IMR-90 (cell line): ENCODE measurements around the gene GALNT14. TPM values are rescaled to one million over a fixed set of nuclear protein-coding genes. Genes with fewer than 3 reads are reported as not detected.

Source experiments
- ATAC-seq: fragments of 200-7000 bp; cut with Tn5 transposase; 2 replicates; pipeline ENCODE4 v1.9.1; 2020; ENCODE audit warnings: low read depth, mild to moderate bottlenecking, moderate library complexity
- BruUV-seq: library from RNA; stranded (reverse); fragments of 400-500 nt; replicated peaks from 2 replicates; lab custom pipeline; 2021; lab: Mats Ljungman, UMichigan
- CTCF ChIA-PET: fragments of 300-600 bp; formaldehyde crosslinking; extraction: SDS; loops from one replicate; lab custom pipeline; 2021; ENCODE audit warnings: antibody characterized with exemption; lab: Yijun Ruan, JAX
- POLR2A ChIA-PET: fragments of 300-600 bp; sonication (Branson Sonifier 250); formaldehyde crosslinking; loops from one replicate; lab custom pipeline; 2022; ENCODE audit warnings: antibody characterized with exemption; ENCODE audit not compliant: unreplicated experiment; lab: Charles Lee
- DNase-seq: peaks from one replicate; pipeline ENCODE4 v3.0.0; 2013
- H2AFZ ChIP-seq: replicated peaks from 2 replicates; pipeline ENCODE3; 2013; ENCODE audit warnings: low read length, mild to moderate bottlenecking; ENCODE audit not compliant: poor library complexity
- H2AK5ac ChIP-seq: 2 replicates; pipeline ENCODE4 v1.6.1; 2013; ENCODE audit warnings: low read depth, low read length, inconsistent platforms
- H2AK9ac ChIP-seq: replicated peaks from 2 replicates; pipeline ENCODE3; 2013; ENCODE audit warnings: mild to moderate bottlenecking, low read depth, low read length, moderate library complexity; ENCODE audit not compliant: poor library complexity
- H2BK120ac ChIP-seq: 2 replicates; pipeline ENCODE4 v1.6.1; 2013; ENCODE audit warnings: low read depth, low read length, inconsistent platforms
- H2BK15ac ChIP-seq: 3 replicates; pipeline ENCODE4 v1.6.1; 2013; ENCODE audit warnings: low read depth, low read length, inconsistent platforms
- H2BK20ac ChIP-seq: 2 replicates; pipeline ENCODE4 v1.6.1; 2013; ENCODE audit warnings: low read depth, mild to moderate bottlenecking, inconsistent platforms, low read length, moderate library complexity
- H2BK5ac ChIP-seq: 2 replicates; pipeline ENCODE4 v1.6.1; 2013; ENCODE audit warnings: mild to moderate bottlenecking, low read depth, low read length, inconsistent platforms; ENCODE audit not compliant: poor library complexity, severe bottlenecking
- H3K14ac ChIP-seq: replicated peaks from 2 replicates; pipeline ENCODE4 v1.6.1; 2013; ENCODE audit warnings: low read depth, low read length, inconsistent platforms
- H3K18ac ChIP-seq: 2 replicates; pipeline ENCODE4 v1.6.1; 2013; ENCODE audit warnings: low read depth, low read length, control low read depth
- H3K23ac ChIP-seq: 2 replicates; pipeline ENCODE4 v1.6.1; 2013; ENCODE audit warnings: low read depth, low read length, inconsistent platforms
- H3K27ac ChIP-seq: 2 replicates; pipeline ENCODE4 v1.5.1; 2013; ENCODE audit warnings: mild to moderate bottlenecking, control low read depth, low read length; ENCODE audit not compliant: insufficient read depth
- H3K27me3 ChIP-seq: 2 replicates; pipeline ENCODE4 v1.6.1; 2013; ENCODE audit warnings: low read length; ENCODE audit not compliant: control insufficient read depth, insufficient read depth
- H3K36me3 ChIP-seq: 2 replicates; pipeline ENCODE4 v1.6.1; 2013; ENCODE audit warnings: low read length, mixed read lengths; ENCODE audit not compliant: control insufficient read depth, insufficient read depth
- H3K4ac ChIP-seq: 2 replicates; pipeline ENCODE4 v1.6.1; 2013; ENCODE audit warnings: low read depth, low read length, inconsistent platforms
- H3K4me1 ChIP-seq: 2 replicates; pipeline ENCODE4 v1.6.1; 2013; ENCODE audit warnings: low read length, mixed read lengths; ENCODE audit not compliant: control insufficient read depth, insufficient read depth
- H3K4me2 ChIP-seq: 2 replicates; pipeline ENCODE4 v1.6.1; 2013; ENCODE audit warnings: low read depth, mild to moderate bottlenecking, control low read depth, low read length, moderate library complexity
- H3K4me3 ChIP-seq: 2 replicates; pipeline ENCODE4 v1.5.1; 2013; ENCODE audit warnings: low read depth, mild to moderate bottlenecking, control low read depth, low read length, moderate library complexity; ENCODE audit not compliant: insufficient read depth
- H3K56ac ChIP-seq: 2 replicates; pipeline ENCODE4 v1.6.1; 2013; ENCODE audit warnings: low read length, inconsistent platforms; ENCODE audit not compliant: insufficient read depth; ENCODE audit errors: extremely low read depth
- H3K79me1 ChIP-seq, 2 experiments: 2 replicates each; pipeline ENCODE4 v1.6.1; 2013; ENCODE audit warnings: low read length in 2 of 2, inconsistent platforms in 1 of 2, low read depth in 1 of 2
- H3K9ac ChIP-seq: 2 replicates; pipeline ENCODE4 v1.6.1; 2013; ENCODE audit warnings: low read depth, low read length, control low read depth
- H3K9me1 ChIP-seq: 2 replicates; pipeline ENCODE4 v1.6.1; 2013; ENCODE audit warnings: low read length, inconsistent platforms; ENCODE audit not compliant: insufficient read depth
- H3K9me3 ChIP-seq: 2 replicates; pipeline ENCODE4 v1.6.1; 2013; ENCODE audit warnings: low read length; ENCODE audit not compliant: control insufficient read depth, insufficient read depth
- H4K20me1 ChIP-seq: 2 replicates; pipeline ENCODE4 v1.6.1; 2013; ENCODE audit warnings: low read length, inconsistent platforms; ENCODE audit not compliant: insufficient read depth
- H4K5ac ChIP-seq: 2 replicates; pipeline ENCODE4 v1.6.1; 2013; ENCODE audit warnings: mild to moderate bottlenecking, low read depth, low read length, control low read depth
- H4K8ac ChIP-seq, 2 experiments: 2 replicates each; pipeline ENCODE4 v1.6.1; 2013; ENCODE audit warnings: low read depth in 2 of 2, low read length in 2 of 2, control low read depth in 1 of 2, inconsistent platforms in 1 of 2
- H4K91ac ChIP-seq: 2 replicates; pipeline ENCODE4 v1.6.1; 2013; ENCODE audit warnings: low read depth, low read length, inconsistent platforms; ENCODE audit not compliant: insufficient read depth
- BHLHE40 ChIP-seq: fragments of 150-350 bp; IDR thresholded peaks from 2 replicates; pipeline ENCODE4 v1.6.1; 2016; ENCODE audit warnings: mild to moderate bottlenecking, low read depth, low read length
- CEBPB ChIP-seq: IDR thresholded peaks from 2 replicates; pipeline ENCODE4 v1.6.1; 2012; ENCODE audit warnings: low read depth, low read length, improper control_type of control experiment
- CHD1 ChIP-seq: IDR thresholded peaks from 2 replicates; pipeline ENCODE4 v1.6.1; 2012; ENCODE audit warnings: low read depth, low read length, improper control_type of control experiment
- FOS ChIP-seq: fragments of 150-350 bp; IDR thresholded peaks from 2 replicates; pipeline ENCODE4 v1.6.1; 2016; ENCODE audit warnings: low read depth, low read length
- MAFK ChIP-seq: IDR thresholded peaks from 2 replicates; pipeline ENCODE4 v1.6.1; 2012; ENCODE audit warnings: low read depth, low read length, improper control_type of control experiment
- MAZ ChIP-seq: IDR thresholded peaks from 2 replicates; pipeline ENCODE4 v1.6.1; 2012; ENCODE audit warnings: low read depth, mild to moderate bottlenecking, low read length, improper control_type of control experiment, moderate library complexity, borderline replicate concordance
- MXI1 ChIP-seq: IDR thresholded peaks from 2 replicates; pipeline ENCODE4 v1.6.1; 2012; ENCODE audit warnings: low read depth, mild to moderate bottlenecking, low read length, moderate library complexity, borderline replicate concordance
- NFE2L2 ChIP-seq: fragments of 150-350 bp; IDR thresholded peaks from 2 replicates; pipeline ENCODE4 v1.6.1; 2016; ENCODE audit warnings: low read depth, mild to moderate bottlenecking, low read length
- POLR2A ChIP-seq: IDR thresholded peaks from 2 replicates; pipeline ENCODE4 v1.6.1; 2012; ENCODE audit warnings: mild to moderate bottlenecking, low read depth, low read length
- RAD21 ChIP-seq: IDR thresholded peaks from 2 replicates; pipeline ENCODE4 v1.6.1; 2012; ENCODE audit warnings: low read length, improper control_type of control experiment
- RCOR1 ChIP-seq: IDR thresholded peaks from 2 replicates; pipeline ENCODE4 v1.6.1; 2012; ENCODE audit warnings: mild to moderate bottlenecking, low read length, improper control_type of control experiment; ENCODE audit not compliant: insufficient replicate concordance
- RFX5 ChIP-seq: IDR thresholded peaks from 2 replicates; pipeline ENCODE4 v1.8.0; 2012; ENCODE audit warnings: low read depth, mild to moderate bottlenecking, low read length, moderate library complexity
- SMC3 ChIP-seq: fragments of 150-350 bp; IDR thresholded peaks from 2 replicates; pipeline ENCODE4 v1.6.1; 2016; ENCODE audit warnings: low read depth, mild to moderate bottlenecking, antibody characterized with exemption, low read length, moderate library complexity
- WGBS, 2 experiments: methylation state at CpG; one replicate each; pipeline versions ENCODE4 v1.1.5 to v1.1.7; 2013; ENCODE audit warnings: missing lambda C conversion rate in 2 of 2; ENCODE audit not compliant: insufficient read length in 1 of 2; ENCODE audit errors: extremely low coverage in 2 of 2; 5-methylcytosine and 5-hydroxymethylcytosine counted together
- dilution Hi-C: fragments of 300-500 bp; cut with HindIII; formaldehyde crosslinking; loops from one replicate; pipeline ENCODE4 v1.14.3; 2018; ENCODE audit warnings: low sequenced_read_pairs; ENCODE audit not compliant: unreplicated experiment
- in situ Hi-C: fragments of 300-500 bp; cut with MboI; formaldehyde crosslinking; loops from 3 replicates; pipeline ENCODE4 v1.14.3; 2019; ENCODE audit warnings: low sequenced_read_pairs, inconsistent platforms, mixed read lengths
- intact Hi-C: fragments of 100-400 bp; cut with micrococcal nuclease; formaldehyde crosslinking; loops from 2 replicates; pipeline ENCODE4 v1.10.0; 2022
- polyA plus RNA-seq, 3 experiments: library from polyadenylated mRNA; depleted of rRNA; stranded (reverse); fragments of >200 nt; gene quantifications; 2 replicates each; pipeline ENCODE4 v1.2.3, GENCODE V29; 2012; ENCODE audit warnings: low replicate concordance in 1 of 3
- total RNA-seq: library from RNA; depleted of rRNA; stranded (reverse); fragments of >200 nt; gene quantifications from 2 replicates; pipeline ENCODE4 v1.2.3, GENCODE V29; 2012
- TF ChIP-seq, protein P1 (sequence below): conservative IDR thresholded peaks from 2 replicates; pipeline ENCODE4 v1.5.1; 2012; ENCODE audit warnings: mild to moderate bottlenecking, low read depth, low read length, improper control_type of control experiment
- TF ChIP-seq, protein P2 (sequence below): fragments of 150-350 bp; IDR thresholded peaks from 2 replicates; pipeline ENCODE4 v1.6.1; 2017; ENCODE audit warnings: mild to moderate bottlenecking, antibody characterized with exemption, low read length, low read depth
- TF ChIP-seq, protein P3 (sequence below): fragments of 150-350 bp; IDR thresholded peaks from 2 replicates; pipeline ENCODE4 v1.6.1; 2016; ENCODE audit warnings: low read depth, mild to moderate bottlenecking, low read length, moderate library complexity, borderline replicate concordance

GALNT14 gene
- total and polyA plus RNA-seq, 2 of the 4 experiments (the other 2 are of a cell fraction): 0.15 to 0.18 TPM

DNA sequence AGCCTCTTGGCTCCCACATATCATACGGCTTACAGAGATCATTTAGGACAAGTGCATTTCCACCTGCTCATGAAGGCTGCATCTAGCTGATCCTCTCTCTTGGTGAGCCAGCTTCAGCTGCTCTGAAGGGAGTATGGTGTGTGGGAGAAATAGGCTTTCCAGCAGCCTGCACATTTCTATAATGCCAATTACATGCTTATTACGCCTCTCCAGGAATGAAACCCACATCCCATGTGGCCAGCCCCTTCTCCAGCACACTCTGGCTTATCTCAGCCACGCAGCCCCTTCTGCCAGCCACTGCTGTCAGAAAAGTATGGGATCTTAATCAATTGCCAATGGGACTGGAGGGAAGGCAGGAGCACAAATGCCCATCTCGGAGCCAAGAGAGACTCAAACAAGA, 117.5 kb downstream of the GALNT14 start:
- Histone ChIP-seq H2AFZ (no peak overlapping the region), H3K4ac (no peak overlapping the region), H3K27me3 (no peaks in the 10 kb centered on the region), H3K9ac (no peak overlapping the region), H2BK15ac (no peak overlapping the region), H4K8ac (no peak overlapping the region), H3K4me2 (no peak overlapping the region), H3K18ac (no peak overlapping the region), H3K27ac (no peak overlapping the region), H3K9me1 (no peaks in the 10 kb centered on the region), H2BK120ac (no peak overlapping the region), H4K91ac (no peak overlapping the region), H3K14ac (no peak overlapping the region), H3K79me1 (no peaks in the 10 kb centered on the region), H3K4me1 (no peaks in the 10 kb centered on the region), H2AK5ac (no peak overlapping the region), H3K36me3 (no peaks in the 10 kb centered on the region), H3K4me3 (no peak overlapping the region), H2AK9ac (no peak overlapping the region), H3K56ac (no peak overlapping the region), H2BK20ac (no peak overlapping the region), H4K5ac (no peak overlapping the region), H2BK5ac (no peak overlapping the region), H3K23ac (no peak overlapping the region), H3K9me3 (no peaks in the 10 kb centered on the region), H4K20me1 (no peaks in the 10 kb centered on the region)
- DNase-seq (no peak), ATAC-seq (no peak)
- POLR2A ChIA-PET: no interaction called here
- in situ Hi-C loops: no loop called here
- no TSS peak for BruUV-seq
- intact Hi-C loops: no loop called here
- dilution Hi-C loops: no loop called here
- CTCF ChIA-PET: no interaction called here
- TF ChIP-seq, protein P1, sequence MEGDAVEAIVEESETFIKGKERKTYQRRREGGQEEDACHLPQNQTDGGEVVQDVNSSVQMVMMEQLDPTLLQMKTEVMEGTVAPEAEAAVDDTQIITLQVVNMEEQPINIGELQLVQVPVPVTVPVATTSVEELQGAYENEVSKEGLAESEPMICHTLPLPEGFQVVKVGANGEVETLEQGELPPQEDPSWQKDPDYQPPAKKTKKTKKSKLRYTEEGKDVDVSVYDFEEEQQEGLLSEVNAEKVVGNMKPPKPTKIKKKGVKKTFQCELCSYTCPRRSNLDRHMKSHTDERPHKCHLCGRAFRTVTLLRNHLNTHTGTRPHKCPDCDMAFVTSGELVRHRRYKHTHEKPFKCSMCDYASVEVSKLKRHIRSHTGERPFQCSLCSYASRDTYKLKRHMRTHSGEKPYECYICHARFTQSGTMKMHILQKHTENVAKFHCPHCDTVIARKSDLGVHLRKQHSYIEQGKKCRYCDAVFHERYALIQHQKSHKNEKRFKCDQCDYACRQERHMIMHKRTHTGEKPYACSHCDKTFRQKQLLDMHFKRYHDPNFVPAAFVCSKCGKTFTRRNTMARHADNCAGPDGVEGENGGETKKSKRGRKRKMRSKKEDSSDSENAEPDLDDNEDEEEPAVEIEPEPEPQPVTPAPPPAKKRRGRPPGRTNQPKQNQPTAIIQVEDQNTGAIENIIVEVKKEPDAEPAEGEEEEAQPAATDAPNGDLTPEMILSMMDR: no peak
- TF ChIP-seq MAFK (no peak), MAZ (no peak), RFX5 (no peak), BHLHE40 (no peak), FOS (no peak), POLR2A (no peak), SMC3 (no peak), CHD1 (no peak), RAD21 (no peak), MXI1 (no peak), NFE2L2 (no peak), RCOR1 (no peak), CEBPB (no peak)
- TF ChIP-seq, protein P2, sequence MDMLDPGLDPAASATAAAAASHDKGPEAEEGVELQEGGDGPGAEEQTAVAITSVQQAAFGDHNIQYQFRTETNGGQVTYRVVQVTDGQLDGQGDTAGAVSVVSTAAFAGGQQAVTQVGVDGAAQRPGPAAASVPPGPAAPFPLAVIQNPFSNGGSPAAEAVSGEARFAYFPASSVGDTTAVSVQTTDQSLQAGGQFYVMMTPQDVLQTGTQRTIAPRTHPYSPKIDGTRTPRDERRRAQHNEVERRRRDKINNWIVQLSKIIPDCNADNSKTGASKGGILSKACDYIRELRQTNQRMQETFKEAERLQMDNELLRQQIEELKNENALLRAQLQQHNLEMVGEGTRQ: no peak
- TF ChIP-seq, protein P3, sequence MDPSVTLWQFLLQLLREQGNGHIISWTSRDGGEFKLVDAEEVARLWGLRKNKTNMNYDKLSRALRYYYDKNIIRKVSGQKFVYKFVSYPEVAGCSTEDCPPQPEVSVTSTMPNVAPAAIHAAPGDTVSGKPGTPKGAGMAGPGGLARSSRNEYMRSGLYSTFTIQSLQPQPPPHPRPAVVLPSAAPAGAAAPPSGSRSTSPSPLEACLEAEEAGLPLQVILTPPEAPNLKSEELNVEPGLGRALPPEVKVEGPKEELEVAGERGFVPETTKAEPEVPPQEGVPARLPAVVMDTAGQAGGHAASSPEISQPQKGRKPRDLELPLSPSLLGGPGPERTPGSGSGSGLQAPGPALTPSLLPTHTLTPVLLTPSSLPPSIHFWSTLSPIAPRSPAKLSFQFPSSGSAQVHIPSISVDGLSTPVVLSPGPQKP: no peak
- WGBS, 2 experiments: no CpG with 5 or more reads among the region's 4 CpGs
